WTC11 (cell line): ENCODE measurements around the gene LCN1.

Experiments
- NR1H2 ChIP-seq: sonication (generic); formaldehyde crosslinking; IDR thresholded peaks from 2 replicates; pipeline ENCODE4 v1.9.0; 2021; ENCODE audit warnings: mild to moderate bottlenecking, moderate library complexity, missing genetic modification reagents
- ZNF121 ChIP-seq: sonication (generic); formaldehyde crosslinking; IDR thresholded peaks from 2 replicates; pipeline ENCODE4 v1.8.0; 2023; ENCODE audit warnings: missing genetic modification reagents

DNA sequence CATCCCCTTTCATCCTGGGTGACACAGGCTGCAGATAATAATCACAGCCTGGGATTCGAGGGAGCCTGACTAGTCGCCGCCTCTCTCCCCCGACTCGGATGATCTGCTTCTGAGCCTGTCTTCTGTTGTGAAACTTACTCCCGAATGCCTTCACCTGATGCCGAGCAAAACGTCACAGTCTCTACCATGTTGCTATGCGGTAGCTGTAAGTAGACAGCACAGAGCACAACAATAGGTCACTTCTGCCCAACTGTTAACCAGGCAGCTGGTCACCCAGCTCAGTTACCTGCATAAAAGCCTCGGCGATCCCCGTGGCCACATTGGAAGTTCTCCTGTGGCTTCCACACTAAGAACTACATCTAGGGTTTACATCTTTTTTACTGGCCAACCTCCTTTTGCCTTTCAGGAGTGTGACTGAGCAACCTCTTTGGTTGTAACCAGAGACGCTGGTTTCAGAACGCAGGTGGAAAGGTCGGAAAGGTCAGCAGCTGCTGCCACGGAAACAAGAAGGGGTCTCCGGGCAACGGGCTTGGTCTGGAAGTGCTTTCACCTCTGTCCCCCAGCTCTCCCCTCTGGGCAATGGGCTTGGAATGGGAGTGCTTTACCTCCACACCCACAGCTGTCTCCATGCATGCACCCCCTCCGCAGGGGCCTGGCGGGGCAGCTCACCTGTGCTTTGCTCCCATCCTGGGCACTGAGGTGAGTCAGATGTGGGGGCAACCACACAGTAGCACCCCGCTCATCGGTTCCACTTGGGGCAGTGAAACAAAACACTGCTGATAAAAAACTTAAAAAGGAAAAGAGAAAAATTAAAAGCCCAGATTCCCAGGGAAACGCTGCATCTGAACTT lies 49.2 kb upstream of the LCN1 start:
- no peak for TF ChIP-seq ZNF121 (CRISPR knock-in tag)
- no peak for TF ChIP-seq NR1H2
